Skeletal muscle tissue (tissue), 5 donors: ENCODE results near the gene SYP. TPM values are rescaled to one million over a fixed set of nuclear protein-coding genes. Genes with fewer than 3 reads are reported as not detected.
"Not testable (repeated sequence)": the region's sequence is repeated elsewhere in the genome, so short reads cannot be mapped to it uniquely, and the experiment has no call there.

Experiments
- H3K27ac ChIP-seq: one replicate; pipeline ENCODE4 v1.7.0; 2013; ENCODE audit warnings: mild to moderate bottlenecking, low read depth, low read length, inconsistent platforms
- H3K27me3 ChIP-seq, 3 donors: one replicate each; pipeline ENCODE4 v1.7.0; 2013; ENCODE audit warnings: low read length in 3 of 3; ENCODE audit not compliant: control insufficient read depth in 3 of 3, insufficient read depth in 3 of 3
- H3K36me3 ChIP-seq, 3 donors: one replicate each; pipeline ENCODE4 v1.7.0; 2013; ENCODE audit warnings: low read length in 3 of 3; ENCODE audit not compliant: control insufficient read depth in 3 of 3, insufficient read depth in 3 of 3
- H3K4me1 ChIP-seq, 3 donors: one replicate each; pipeline ENCODE4 v1.7.0; 2013; ENCODE audit warnings: low read length in 3 of 3, mild to moderate bottlenecking in 3 of 3; ENCODE audit not compliant: control insufficient read depth in 3 of 3, insufficient read depth in 3 of 3
- H3K4me3 ChIP-seq, 3 donors: one replicate each; pipeline ENCODE4 v1.7.0; 2013; ENCODE audit warnings: low read length in 3 of 3
- H3K9ac ChIP-seq, 3 donors: one replicate each; pipeline ENCODE4 v1.7.0; 2013; ENCODE audit warnings: low read length in 3 of 3, mild to moderate bottlenecking in 3 of 3, moderate library complexity in 2 of 3, low read depth in 1 of 3
- H3K9me3 ChIP-seq, 3 donors: one replicate each; pipeline ENCODE4 v1.7.0; 2013; ENCODE audit warnings: low read length in 3 of 3; ENCODE audit not compliant: control insufficient read depth in 3 of 3
- small RNA-seq: library from RNA; depleted of rRNA; stranded (forward); fragments of <200 nt; gene quantifications from one replicate; pipeline ENCODE3, GENCODE V24; 2014
- total RNA-seq: library from RNA; depleted of rRNA; stranded (reverse); fragments of >200 nt; gene quantifications from one replicate; pipeline ENCODE4 v1.2.3, GENCODE V29; 2014
- donor health status: Osteomylitis.

The SYP gene
- total RNA-seq, 1 donor from 2014 or later = 1.0 TPM

DNA sequence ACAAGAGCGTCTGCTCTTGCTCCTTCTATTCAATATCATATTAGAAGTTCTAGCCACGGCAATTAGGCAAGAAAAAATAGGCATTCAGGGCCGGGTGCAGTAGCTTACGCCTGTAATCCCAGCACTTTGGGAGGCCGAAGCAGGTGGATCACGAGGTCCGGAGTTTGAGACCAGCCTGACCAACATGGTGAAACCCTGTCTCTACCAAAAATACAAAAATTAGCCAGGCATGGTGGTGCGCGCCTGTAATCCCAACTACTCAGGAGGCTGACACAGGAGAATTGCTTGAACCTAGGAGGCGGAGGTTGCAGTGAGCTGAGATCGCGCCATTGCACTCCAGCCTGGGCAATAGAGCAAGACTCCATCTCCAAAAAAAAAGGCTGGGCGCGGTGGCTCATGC is 50.7 kb downstream of the SYP start:
- H3K9ac ChIP-seq, H3K4me1 ChIP-seq, H3K9me3 ChIP-seq, H3K36me3 ChIP-seq, H3K27me3 ChIP-seq, H3K27ac ChIP-seq, H3K4me3 ChIP-seq: not testable (repeated sequence)

DNA sequence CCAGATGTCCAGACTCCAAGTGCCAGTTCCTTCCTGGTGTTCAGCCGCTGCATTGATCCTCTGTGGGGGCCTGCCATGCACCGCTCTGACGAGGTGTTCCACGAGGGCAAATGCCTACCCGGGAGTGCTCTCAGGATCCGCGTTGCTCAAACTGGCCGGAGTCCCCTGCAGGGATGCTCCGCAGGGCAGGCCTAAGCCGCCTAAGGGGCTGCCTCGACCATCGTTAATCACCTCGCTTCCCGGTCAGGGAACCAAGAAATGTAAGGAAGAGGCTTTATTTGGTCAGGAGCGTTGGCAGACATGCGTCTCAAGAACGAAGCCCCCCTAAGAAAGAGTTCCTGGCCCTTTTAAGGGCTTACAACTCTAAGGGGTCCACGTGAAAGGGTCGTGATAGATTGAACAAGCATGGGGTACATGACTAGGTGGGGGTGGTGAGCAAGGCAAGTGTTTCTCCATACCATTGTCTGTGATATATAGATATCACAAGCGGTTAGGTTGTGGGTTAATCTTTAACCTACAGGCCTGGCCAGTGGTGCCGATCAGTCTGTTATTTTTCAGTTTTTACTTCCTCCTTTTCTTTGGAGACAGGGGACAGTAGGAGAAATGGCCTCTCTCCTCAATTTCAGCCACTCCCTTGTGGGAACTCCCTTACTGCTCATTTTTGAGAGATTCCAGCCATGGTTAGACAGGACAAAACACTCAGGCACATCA is 51.4 kb downstream of the SYP start:
- not testable (repeated sequence) for H3K36me3 ChIP-seq, H3K9me3 ChIP-seq, H3K4me3 ChIP-seq, H3K27me3 ChIP-seq, H3K27ac ChIP-seq, H3K9ac ChIP-seq, H3K4me1 ChIP-seq

DNA sequence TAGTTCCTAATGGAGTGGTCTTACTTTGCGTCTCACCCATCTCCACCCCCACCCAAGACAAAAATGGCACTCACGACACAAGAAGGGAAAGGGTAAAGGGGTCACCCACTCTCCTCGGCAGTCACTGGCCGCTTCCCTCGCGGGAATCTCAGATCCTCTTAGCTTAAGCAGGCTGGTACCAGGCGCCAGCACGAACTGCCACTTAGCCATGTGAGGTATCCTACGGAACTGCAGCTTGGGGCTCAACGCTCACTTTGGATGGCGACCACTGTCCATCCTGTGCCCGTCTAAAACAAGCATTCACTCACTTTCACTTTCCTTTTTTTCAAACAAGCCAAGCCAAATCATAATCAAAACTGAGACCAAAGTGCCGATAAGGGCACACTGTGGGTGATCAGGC is 52.1 kb downstream of the SYP start:
- Histone ChIP-seq H3K4me1 (no peaks in the 10 kb centered on the region), H3K27ac (no peak overlapping the region), H3K27me3 (no peaks in the 10 kb centered on the region), H3K9ac (no peak overlapping the region), H3K9me3 (no peaks in the 10 kb centered on the region), H3K4me3 (no peak overlapping the region), H3K36me3 (no peaks in the 10 kb centered on the region)

DNA sequence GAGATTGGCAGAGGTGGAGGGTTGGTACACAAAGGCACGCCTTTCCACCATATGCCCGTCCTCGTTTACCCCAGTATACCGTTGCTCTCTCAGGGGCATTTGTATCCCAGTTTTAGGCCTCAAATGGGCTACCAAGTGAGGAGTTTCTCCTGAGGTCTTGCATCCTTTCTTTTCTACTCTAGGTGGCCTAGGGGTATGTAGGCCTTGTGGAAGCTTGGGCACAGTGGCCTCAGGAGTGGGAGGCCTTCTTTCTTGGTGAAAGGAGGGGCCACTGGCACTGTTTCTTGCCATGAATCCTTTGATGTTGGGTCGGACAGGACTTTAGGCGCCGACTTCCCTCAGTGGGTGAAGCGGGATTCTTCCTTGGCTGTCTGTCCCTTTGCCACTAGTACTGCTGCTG is 52.7 kb downstream of the SYP start:
- H3K4me3 ChIP-seq = no peak overlapping the region
- H3K9ac ChIP-seq = no peak overlapping the region
- H3K27ac ChIP-seq = no peak overlapping the region
- H3K4me1 ChIP-seq = no peaks in the 10 kb centered on the region
- no peaks in the 10 kb centered on the region for H3K27me3 ChIP-seq
- no peaks in the 10 kb centered on the region for H3K36me3 ChIP-seq
- H3K9me3 ChIP-seq = no peaks in the 10 kb centered on the region

DNA sequence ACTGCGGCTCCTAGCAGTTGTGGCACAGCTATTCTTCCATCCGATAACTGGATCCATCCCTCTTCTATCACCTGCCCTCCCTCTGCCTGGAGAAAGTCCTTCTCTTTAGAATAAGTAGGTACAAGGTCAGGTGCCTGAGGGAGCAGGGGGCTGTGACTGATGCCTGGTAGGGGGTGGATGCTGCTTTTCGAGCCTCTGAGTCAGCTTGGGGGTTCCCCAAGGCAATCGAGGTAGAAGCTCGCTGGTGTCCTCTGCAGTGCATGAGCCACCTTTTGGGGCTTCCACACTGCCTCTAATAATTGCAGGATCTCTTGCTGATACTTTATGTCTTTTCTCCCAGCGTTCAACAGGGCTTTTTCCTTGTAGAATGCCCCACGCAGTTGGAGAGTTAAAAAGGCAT is 56.8 kb downstream of the SYP start:
- H3K4me1 ChIP-seq, H3K4me3 ChIP-seq, H3K9ac ChIP-seq, H3K36me3 ChIP-seq, H3K27me3 ChIP-seq, H3K9me3 ChIP-seq, H3K27ac ChIP-seq: not testable (repeated sequence)

DNA sequence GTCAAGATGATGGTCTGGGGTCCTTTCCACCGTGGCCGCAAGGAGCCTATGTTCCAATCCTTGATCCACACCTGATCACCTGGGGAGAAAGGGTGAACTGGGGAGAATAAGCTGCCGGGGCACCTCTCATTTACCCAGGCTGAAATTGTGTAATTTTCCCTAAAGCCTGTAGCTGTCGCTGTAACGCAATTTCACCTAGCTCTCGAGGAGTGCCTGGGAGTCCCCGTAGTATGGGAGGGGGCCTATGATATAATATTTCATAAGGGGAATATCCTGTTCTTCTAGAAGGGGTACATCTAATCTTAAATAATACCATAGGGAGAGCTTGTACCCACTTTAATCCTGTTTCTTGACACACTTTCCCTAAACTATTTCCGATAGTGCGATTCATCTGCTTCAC is 57.7 kb downstream of the SYP start:
- H3K4me1 ChIP-seq, H3K36me3 ChIP-seq, H3K9ac ChIP-seq, H3K27me3 ChIP-seq, H3K9me3 ChIP-seq, H3K4me3 ChIP-seq, H3K27ac ChIP-seq: not testable (repeated sequence)

DNA sequence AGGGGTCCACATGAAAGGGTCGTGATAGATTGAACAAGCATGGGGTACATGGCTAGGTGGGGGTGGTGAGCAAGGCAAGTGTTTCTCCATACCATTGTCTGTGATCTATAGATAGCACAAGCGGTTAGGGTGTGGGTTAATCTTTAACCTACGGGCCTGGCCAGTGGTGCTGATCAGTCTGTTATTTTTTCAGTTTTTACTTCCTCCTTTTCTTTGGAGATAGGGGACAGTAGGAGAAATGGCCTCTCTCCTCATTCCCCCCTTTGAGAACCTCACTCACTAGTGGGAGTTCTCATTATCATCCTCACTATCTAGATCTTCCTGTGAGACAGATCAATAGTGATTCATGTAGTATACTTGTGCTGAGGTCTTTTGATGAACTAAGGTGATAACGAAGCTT is 60.3 kb downstream of the SYP start:
- Histone ChIP-seq H3K4me3 (no peak overlapping the region), H3K4me1 (no peaks in the 10 kb centered on the region)

More for the DNA sequence above, 60.3 kb downstream of the SYP start:
- Histone ChIP-seq H3K36me3 (peaks cover 0 to 3% (median 2%) of the 10 kb centered on the region in 3 donors), H3K27me3 (no peaks in the 10 kb centered on the region), H3K9ac (no peak overlapping the region), H3K9me3 (peaks cover 0 to 2% (median 0%) of the 10 kb centered on the region in 3 donors), H3K27ac (no peak overlapping the region)

Small RNAs within 50 kb of the gene (small RNA-seq; reads per million reads assigned to genes)
- gene RN7SL262P = not detected

Other genes with a start within 250 kb of the SYP start
- 16.2 TPM for gene OTUD5, start 242.6 kb downstream of the SYP start, total RNA-seq
- 0.52 TPM for gene KCND1, start 228.3 kb downstream of the SYP start, total RNA-seq
- gene GRIPAP1, start 197.9 kb downstream of the SYP start, total RNA-seq = 10.4 TPM
- gene TFE3, start 156.8 kb downstream of the SYP start, total RNA-seq = 8.4 TPM
- 0.52 TPM for gene CCDC120, start 141.2 kb downstream of the SYP start, total RNA-seq
- gene PRAF2, start 126.2 kb downstream of the SYP start, total RNA-seq = 4.7 TPM
- 26.6 TPM for gene WDR45, start 120.3 kb downstream of the SYP start, total RNA-seq
- 20.4 TPM for gene GPKOW, start 76.5 kb downstream of the SYP start, total RNA-seq
- gene MAGIX, start 37.4 kb downstream of the SYP start, total RNA-seq = 2.1 TPM
- 19.3 TPM for gene PLP2, start 28.3 kb downstream of the SYP start, total RNA-seq
- 2.6 TPM for gene PRICKLE3, start 13.8 kb downstream of the SYP start, total RNA-seq
- not detected for gene CACNA1F, start 33.1 kb upstream of the SYP start, total RNA-seq
- gene CCDC22, start 35.3 kb upstream of the SYP start, total RNA-seq = 5.7 TPM
- gene FOXP3, start 64.5 kb upstream of the SYP start, total RNA-seq = not detected
- gene PPP1R3F, start 69.6 kb upstream of the SYP start, total RNA-seq = 6.8 TPM
- gene GAGE10, start 103.5 kb upstream of the SYP start, total RNA-seq = not detected
- not detected for gene GAGE12J, start 121.8 kb upstream of the SYP start, total RNA-seq
- not detected for gene GAGE13, start 131.4 kb upstream of the SYP start, total RNA-seq